Measurements from ENCODE around the gene KCNK4.
"Not testable (repeated sequence)": the region's sequence is repeated elsewhere in the genome, so short reads cannot be mapped to it uniquely, and the experiment has no call there.

KCNK4 gene

DNA sequence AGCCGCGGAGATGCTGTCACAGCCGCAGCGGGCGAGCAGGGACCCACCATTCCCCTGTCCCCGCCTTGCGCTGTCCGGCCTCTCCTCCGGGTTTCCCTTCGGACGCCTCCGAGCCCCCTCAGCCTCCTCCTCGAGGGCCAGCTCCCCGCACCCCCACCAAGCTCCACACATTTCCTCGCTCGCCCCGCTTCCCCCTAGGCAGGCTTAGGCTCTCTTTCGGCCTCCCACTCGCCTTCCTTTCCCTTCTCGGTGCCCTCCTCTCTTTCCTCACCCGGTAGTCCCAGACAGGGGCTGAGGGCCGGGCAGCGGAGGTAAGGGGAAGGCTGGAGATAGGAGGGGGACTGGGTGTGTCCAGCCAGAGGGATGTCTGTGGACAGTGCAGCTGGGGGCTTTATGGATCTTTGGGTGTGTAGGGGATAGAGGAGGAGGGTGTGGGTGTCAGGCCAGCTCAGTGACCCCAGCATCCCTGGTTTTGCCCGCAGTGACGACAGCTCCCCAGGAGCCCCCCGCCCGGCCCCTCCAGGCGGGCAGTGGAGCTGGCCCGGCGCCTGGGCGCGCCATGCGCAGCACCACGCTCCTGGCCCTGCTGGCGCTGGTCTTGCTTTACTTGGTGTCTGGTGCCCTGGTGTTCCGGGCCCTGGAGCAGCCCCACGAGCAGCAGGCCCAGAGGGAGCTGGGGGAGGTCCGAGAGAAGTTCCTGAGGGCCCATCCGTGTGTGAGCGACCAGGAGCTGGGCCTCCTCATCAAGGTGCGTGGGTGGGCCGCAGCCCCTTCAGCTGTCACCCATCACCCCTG, 1.6 kb downstream of the KCNK4 start:
- no peak for DNase-seq

DNA sequence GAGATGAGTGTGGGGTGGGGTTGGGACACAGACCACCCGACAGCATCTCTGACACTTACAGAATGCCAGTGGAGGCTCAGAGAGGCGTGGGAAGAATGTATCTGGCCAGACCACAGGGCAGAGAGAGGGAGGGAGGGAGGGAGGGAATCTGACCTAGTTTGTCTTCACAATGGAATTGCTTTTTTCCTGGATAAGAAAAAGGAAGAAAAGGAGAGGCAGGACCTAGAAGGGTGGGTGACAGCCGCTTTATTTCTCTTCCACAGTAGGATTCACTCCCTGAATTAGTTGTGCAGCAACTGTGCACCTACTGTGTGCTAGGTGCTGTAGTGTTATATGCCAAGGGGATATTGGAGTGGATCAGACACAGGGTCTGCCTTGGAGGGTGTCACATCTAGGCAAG, 3.7 kb downstream of the KCNK4 start:
- DNase-seq, result no peak

DNA sequence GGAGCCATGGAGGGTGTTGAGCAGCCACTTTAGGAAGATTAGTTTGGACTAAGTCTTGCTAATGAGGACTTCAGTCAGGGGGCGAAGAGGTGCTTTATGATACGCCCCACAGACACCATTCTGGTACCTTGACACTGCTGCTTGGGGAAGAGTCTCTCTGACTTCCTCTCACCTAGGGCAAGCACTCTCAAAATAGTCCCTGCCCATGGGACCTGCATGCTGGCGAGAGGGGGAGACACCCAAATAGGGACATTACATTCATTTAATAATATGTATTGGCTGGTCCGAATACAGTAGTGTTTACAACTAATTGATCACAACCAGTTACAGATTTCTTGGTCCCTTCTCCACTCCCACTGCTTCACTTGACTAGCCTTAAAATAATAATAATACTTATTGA, 4.7 kb downstream of the KCNK4 start:
- no peak for DNase-seq

DNA sequence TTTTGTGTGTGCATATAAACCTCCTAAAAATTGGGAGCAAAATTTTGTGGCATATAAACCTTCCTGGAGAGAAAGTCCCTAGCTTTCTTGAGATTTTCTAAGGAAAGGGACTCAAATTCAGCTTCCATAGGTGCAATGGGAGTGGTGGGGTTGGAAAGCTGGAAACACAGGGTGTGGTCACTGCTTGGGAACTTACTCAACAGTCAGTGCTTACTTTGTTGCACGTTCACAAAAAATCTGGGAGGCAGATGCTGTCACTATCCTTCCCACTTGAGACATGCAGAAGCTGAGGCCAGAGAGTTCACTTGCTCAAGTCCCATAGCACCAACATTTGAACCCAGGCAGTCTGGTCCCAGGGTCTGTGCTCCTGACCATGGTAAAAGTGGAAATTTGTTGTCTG, 5.1 kb downstream of the KCNK4 start:
- DNase-seq, result no peak

DNA sequence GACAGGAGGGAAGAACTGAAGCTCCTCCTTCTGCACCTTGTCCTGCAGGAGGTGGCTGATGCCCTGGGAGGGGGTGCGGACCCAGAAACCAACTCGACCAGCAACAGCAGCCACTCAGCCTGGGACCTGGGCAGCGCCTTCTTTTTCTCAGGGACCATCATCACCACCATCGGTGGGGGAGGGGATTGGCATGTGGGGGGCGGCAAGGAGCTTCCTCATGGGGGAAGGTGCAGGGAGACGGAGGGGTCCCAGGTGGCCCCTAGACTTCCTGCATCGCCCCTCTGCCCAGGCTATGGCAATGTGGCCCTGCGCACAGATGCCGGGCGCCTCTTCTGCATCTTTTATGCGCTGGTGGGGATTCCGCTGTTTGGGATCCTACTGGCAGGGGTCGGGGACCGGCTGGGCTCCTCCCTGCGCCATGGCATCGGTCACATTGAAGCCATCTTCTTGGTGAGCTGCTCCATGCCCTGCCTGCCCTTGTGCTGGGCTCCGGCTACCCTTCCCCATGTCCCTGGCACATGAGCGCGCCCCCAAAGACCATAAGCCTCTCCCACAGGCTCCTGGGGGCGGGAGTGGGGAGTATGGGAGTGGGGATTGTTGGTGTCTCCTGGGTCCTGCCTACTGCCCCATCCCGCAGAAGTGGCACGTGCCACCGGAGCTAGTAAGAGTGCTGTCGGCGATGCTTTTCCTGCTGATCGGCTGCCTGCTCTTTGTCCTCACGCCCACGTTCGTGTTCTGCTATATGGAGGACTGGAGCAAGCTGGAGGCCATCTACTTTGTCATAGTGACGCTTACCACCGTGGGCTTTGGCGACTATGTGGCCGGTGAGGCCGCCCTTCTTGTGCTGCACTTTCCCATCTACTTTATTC, 6.0 kb downstream of the KCNK4 start:
- DNase-seq, result no peak

DNA sequence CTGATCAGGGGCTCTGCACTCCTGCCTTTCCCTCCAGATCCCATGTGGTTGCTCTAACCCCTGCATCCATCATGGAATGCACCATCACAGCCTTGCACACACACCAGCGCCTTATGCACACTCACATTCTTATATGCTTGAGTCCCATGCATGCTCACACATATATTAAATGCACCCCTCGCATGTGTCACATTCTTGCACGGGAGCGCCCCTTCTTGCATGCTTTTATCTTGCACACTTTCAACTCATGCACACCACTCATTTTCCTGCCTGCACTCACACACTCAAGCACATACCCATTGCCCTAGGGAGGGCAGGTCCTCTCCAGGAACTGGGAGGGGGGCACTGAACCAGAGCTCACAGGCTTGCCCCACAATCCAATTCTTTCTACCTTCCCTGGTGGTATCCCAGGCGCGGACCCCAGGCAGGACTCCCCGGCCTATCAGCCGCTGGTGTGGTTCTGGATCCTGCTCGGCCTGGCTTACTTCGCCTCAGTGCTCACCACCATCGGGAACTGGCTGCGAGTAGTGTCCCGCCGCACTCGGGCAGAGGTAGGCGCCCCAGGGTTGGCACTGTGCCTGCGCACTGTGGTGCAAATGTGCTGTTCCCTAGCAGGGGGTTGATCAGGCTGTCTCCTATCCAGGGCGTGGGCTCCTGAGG, 6.7 kb downstream of the KCNK4 start:
- no peak for DNase-seq

DNA sequence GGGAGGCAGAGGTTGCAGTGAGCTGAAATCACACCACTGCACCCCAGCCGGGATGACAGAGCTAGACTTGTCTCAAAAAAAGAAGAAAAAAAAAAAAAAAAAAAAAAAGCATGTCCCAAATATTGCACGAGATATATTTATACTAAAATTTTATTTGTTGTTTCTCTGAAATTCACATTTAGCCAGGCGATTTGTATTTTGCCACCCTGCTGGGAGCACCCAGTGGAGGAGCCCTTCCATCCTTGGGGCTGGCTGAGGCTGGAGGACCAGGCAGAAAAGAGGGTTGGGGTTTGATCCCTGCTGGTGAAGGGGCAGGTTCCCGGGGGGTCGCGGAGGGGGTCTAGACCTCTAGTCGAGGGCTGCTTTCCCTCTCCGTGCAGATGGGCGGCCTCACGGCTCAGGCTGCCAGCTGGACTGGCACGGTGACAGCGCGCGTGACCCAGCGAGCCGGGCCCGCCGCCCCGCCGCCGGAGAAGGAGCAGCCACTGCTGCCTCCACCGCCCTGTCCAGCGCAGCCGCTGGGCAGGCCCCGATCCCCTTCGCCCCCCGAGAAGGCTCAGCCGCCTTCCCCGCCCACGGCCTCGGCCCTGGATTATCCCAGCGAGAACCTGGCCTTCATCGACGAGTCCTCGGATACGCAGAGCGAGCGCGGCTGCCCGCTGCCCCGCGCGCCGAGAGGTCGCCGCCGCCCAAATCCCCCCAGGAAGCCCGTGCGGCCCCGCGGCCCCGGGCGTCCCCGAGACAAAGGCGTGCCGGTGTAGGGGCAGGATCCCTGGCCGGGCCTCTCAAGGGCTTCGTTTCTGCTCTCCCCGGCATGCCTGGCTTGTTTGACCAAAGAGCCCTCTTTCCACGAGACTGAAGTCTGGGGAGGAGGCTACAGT, 8.1 kb downstream of the KCNK4 start:
- no peak for DNase-seq

DNA sequence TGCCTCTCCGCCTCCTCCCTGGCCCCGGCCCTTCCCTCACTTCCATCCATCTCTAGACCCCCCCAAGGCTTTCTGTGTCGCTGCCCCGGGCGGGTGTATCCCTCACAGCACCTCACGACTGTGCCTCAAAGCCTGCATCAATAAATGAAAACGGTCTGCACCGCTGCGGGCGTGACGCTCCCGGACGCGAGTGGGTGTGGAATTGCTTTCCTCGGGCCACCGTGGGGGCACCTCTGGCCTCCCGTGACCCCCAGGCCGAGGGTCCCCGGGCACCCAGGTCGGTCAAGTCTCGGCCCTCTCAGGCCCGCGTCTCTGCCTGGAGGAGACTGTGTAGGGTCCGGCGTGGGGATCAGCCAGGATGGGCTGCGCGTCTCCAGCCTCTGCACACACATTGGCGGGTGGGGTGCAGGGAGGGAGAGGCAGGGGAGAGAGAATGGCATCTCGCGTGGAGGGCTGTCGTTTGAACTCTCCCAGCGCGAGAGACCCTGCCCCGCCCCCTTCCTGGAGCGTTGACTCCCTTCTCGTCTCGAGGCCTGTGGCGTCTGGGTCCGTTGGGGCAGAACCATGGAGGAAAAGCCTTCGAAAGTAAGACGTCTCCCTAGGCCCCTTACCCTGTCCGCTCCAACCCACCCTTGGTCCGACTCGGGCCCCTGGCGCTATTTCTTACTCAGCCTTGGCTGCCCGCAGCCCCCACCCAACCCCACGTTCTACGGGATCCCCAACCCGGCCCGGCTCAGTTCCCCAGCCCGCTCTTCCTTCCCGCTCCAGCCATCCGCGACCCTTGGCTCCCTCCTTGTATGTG, 8.9 kb downstream of the KCNK4 start, which contains the start of gene CATSPERZ:
Gene CATSPERZ (plus strand): TSS at position 512 of the 802 bp plus-strand sequence. CDS start 53 bp downstream, at position 565.
- DNase-seq, result no peak

DNA sequence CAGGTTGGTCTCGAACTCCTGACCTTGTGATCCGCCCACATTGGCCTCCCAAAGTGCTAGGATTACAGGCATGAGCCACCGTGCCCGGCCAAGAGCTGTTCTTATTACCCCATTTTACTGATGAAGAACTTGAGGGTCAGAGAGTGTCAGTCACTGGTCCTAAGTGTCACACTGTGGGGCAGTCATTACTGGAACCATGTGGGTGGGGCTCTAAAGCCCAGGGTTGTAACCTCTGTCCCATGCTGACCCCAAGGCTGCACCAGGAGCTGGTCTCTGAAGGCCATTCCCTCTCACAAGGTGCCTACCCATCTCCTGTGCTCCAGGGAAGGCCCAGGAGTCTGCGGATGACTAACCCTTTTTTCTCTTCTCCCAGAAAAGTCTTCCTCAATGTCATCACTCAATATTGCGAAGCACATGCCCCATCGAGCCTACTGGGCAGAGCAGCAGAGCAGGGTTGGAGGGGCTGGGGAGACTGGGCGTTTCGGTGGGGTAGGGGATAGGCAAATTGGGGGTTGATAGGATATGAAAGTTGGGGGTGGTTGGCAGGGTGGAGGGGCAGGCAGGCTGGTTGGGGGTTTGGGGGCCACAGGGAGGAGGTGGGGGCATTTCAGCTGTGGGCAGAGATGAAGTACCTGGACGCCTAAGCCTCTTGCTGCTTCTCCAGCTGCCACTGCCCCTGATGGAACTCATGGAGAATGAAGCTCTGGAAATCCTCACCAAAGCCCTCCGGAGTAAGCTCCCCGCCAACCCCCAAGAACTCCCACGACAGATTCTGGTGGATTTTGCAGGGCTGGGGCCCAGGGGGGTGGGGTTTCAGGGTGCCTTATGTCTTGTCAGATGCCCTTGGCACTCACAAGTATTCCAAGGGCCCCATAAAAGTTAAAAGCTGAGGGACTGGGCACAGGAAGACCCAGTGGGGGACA, 12.3 kb downstream of the KCNK4 start:
- no peak for DNase-seq

DNA sequence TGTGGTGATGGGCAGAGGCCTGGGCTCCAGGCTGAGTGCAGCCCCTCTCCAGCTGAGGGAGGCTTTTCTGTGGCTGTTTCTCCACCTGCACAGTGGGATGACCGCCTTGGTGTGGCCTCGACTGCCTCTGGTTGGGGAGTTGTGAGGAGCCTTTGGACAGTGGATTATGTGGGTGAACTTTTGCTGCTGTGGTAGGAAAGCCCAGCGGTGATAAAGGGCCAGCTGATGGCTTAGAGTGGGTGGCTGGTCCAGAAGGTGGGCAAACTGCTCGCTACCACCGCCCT, 12.9 kb downstream of the KCNK4 start:
- DNase-seq, result no peak

DNA sequence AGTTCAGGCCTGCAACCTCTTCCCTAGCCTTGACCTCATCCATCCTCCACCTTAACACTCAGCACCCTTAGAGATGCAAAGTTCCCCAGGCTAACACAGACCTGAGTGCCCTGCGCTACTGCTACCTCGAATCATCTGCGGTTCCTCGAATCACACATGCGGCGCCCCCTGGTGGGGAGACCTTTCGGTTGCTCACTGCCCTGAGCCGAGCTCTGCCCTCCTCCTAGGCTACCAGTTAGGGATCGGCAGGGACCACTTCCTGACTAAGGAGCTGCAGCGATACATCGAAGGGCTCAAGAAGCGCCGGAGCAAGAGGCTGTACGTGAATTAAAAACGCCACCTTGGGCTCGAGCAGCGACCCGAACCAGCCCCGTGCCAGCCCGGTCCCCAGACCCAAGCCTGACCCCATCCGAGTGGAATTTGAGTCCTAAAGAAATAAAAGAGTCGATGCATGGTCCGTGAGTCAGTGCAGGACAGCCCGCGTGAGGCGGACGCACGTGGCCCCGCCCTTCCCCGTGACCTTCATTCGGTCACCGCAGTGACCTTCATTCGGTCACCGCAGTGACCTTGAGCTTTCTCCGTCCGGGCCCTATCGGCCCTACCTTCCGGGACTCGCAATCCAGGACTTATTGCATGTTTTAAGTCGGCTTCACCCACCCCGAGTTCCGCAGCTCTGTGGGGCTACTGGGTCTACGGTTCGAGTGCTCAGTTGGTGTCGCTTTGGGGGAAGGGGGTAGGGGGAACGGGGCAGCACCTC, 13.4 kb downstream of the KCNK4 start:
- DNase-seq, result peak; percentile 91

DNA sequence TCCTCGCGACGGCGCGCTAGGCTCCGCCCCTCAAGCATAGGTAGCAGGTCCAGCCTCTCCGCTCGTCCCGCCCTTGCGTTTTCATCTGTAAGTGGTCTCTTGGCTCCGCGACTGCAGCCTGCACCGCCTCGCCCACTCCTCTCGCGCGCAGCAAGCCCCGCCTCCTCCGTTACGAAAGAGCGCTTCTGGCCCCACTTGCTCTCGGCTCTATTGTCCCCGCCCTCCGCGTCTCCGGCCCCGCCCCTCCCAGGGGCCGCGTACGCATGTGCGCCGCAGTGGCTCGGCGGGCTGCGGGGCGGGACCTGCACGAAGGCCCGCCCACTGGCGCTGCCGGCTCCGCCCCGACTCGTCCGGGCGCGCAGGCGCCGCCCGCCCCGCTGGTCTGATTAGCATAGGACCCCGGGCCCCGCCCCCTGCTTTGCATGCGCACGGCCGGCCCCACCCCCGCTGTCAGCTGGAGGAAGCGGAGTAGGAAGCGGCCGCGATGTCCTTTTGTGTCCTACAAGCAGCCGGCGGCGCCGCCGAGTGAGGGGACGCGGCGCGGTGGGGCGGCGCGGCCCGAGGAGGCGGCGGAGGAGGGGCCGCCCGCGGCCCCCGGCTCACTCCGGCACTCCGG, 14.1 kb downstream of the KCNK4 start, which contains the start of gene ESRRA:
Gene ESRRA (plus strand): TSS at position 450 of the 616 bp plus-strand sequence. CDS start 1,656 bp downstream, outside the sequence.
- peak; percentile 100 for DNase-seq

DNA sequence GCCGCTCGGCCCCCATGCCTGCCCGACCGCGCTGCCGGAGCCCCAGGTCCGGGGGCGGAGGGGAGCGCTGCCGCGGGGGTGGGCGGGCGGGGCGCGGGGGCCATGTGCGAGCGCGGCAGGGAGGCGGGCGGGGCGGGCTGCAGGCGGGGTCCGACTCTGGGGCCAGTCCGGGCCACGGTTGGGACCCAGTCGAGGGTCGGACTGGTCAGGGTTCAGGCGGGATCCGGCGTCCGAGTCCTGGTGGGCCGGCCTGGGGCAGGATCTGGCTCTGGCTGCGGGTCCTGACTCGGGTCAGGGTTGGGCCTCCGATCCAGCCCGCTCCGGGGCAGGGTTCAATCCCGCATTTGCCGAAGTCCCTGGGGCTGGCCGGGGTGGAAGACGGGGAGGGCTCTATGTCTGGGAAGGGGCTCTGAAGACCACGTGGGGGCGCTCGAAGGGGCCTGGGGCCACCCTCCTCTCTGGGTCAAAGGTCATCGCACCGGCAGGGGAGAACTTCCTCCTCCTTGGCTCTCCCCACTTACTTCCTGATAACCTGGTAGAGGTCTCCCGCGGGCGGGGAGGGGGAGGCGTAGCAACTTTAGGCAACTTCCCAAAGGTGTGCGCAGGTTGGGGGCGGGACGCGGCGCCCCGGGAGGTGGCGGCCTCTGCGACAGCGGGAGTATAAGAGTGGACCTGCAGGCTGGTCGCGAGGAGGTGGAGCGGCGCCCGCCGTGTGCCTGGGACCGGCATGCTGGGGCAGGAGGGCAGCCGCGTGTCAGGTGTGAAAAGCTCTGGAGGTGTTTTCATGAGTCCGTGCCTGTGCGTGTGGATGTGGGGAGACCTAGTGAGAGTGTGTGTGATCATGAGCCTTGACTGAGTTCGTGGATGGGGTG, 14.8 kb downstream of the KCNK4 start:
- peak; percentile 78 for DNase-seq

DNA sequence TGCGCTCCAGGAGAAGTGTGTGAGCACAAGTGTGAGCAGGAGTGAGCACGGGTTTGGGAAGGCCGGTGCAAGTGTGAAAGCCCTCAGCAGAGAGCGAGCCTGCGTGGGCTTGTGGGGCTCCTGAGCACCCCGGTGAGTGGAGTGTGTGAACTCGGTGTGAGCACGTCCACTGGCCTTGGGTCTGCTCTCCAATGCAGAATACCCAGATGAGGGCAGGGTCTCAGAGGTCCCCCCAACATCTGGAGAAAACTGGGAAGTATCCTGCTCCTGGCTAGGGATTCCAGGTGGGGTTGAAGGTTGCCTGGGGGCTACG, 15.4 kb downstream of the KCNK4 start:
- DNase-seq, result no peak

DNA sequence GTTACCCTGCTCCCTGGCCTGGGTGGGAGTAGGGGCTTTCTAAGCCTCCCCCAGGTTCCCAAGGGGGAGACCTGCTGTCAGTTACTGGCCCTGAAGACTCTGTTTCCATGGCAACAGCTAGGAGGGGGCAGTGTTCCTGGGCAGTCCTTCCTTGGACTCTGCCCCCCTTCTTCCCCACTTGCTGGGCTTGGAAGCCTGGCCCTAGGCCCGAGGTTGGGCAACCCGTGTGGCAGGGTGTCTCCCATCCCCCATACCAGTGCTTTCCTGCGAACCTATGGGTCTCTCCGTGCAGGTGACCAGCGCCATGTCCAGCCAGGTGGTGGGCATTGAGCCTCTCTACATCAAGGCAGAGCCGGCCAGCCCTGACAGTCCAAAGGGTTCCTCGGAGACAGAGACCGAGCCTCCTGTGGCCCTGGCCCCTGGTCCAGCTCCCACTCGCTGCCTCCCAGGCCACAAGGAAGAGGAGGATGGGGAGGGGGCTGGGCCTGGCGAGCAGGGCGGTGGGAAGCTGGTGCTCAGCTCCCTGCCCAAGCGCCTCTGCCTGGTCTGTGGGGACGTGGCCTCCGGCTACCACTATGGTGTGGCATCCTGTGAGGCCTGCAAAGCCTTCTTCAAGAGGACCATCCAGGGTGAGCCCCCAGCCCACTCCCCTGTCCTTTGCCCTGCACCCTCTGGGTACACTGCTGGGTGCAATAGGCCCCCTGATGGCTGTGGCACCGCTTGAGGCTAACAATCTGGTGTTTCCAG, 15.9 kb downstream of the KCNK4 start:
- DNase-seq, result no peak

DNA sequence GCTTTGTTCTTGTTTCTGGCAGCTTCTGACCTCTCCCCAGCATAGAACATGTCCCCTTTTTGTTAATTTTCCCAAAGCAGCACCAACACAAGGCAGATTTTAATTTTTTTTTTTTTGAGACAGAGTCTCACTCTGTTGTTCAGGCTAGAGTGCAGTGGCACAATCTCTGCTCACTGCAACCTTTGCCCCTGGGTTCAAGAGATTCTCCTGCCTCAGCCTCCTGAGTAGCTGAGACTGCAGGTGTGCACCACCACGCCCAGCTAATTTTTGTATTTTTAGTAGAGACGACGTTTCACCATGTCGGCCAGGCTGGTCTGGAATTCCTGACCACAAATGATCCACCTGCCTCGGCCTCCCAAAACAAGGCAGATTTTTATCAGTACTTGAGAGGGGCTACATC, 16.7 kb downstream of the KCNK4 start:
- not testable (repeated sequence) for DNase-seq

DNA sequence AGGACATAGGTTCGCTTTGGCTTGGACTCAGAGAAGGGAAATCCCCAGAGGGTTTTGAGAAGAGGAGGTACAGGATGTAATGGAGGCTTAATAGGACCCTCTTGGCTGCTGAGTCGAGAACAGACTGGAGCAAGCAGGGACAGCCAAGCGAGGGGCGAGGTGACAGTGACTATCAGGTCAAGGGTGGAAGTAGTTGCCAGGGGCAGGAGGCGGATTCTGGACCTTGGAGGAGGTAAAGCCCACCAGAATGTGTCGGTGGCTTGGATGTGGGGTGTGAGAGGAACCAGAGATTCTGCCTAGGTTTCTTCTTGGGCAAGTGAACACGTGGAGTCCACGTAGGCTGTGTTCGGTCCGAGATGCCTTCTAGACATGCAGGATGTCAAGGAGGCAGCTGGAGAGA, 21.8 kb downstream of the KCNK4 start:
- no peak for DNase-seq
